Measurements from ENCODE around the gene TREML2.

DNA sequence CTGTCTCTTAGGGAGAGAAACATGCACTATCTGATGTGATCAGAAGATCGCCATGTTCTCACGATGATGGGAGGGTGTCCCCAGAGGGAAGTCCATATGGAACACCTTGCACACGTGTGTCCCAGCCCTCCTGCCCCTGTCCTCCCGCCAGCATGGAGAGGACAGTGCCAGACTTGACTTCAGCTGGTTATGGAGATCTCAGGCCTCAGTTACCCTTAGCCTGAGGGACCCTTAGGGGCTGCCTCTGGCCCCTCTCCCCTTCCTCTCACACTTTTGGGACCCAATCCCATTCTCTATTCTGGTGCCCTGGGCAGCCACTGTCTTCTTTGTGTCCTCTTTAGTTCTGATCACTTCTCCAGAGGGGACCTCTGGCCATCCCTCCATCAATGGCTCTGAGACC, 28.8 kb upstream of the TREML2 start:
- TF ChIP-seq, protein P1, sequence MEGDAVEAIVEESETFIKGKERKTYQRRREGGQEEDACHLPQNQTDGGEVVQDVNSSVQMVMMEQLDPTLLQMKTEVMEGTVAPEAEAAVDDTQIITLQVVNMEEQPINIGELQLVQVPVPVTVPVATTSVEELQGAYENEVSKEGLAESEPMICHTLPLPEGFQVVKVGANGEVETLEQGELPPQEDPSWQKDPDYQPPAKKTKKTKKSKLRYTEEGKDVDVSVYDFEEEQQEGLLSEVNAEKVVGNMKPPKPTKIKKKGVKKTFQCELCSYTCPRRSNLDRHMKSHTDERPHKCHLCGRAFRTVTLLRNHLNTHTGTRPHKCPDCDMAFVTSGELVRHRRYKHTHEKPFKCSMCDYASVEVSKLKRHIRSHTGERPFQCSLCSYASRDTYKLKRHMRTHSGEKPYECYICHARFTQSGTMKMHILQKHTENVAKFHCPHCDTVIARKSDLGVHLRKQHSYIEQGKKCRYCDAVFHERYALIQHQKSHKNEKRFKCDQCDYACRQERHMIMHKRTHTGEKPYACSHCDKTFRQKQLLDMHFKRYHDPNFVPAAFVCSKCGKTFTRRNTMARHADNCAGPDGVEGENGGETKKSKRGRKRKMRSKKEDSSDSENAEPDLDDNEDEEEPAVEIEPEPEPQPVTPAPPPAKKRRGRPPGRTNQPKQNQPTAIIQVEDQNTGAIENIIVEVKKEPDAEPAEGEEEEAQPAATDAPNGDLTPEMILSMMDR (IDR thresholded peaks at IDR 0.05; ENCODE audit: control extremely low read depth in 1 of 3, insufficient read depth in 1 of 3, low read depth in 1 of 3, low read length in 3 of 3) = no peak
- no peak for TF ChIP-seq GABPA (IDR thresholded peaks at IDR 0.05; ENCODE audit: borderline replicate concordance, insufficient read depth, low read length)
- TF ChIP-seq, protein P2, sequence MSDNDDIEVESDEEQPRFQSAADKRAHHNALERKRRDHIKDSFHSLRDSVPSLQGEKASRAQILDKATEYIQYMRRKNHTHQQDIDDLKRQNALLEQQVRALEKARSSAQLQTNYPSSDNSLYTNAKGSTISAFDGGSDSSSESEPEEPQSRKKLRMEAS (IDR thresholded peaks at IDR 0.05) = no peak
- no peak for TF ChIP-seq JUN (IDR thresholded peaks at IDR 0.05; ENCODE audit: low read depth, low read length)
- TF ChIP-seq TAF1 (IDR thresholded peaks at IDR 0.05; ENCODE audit: low read depth, low read length) = no peak
- TF ChIP-seq CEBPB (IDR thresholded peaks at IDR 0.05; ENCODE audit: low read depth, low read length) = no peak
- no peak for TF ChIP-seq EGR1 (IDR thresholded peaks at IDR 0.05; ENCODE audit: borderline replicate concordance, low read depth, low read length)
